Endodermal cell (in vitro differentiated cells): ENCODE results near the gene CMC2. TPM values are rescaled to one million over a fixed set of nuclear protein-coding genes. Genes with fewer than 3 reads are reported as not detected.
A peak's percentile ranks its signal among the peaks of the same experiment; 100 is the strongest.

Experiments
- DNase-seq: peaks from one replicate; pipeline ENCODE4 v3.0.0-alpha.2; 2017
- H3K27ac ChIP-seq: 2 replicates; pipeline ENCODE4 v1.5.1; 2013; ENCODE audit warnings: mild to moderate bottlenecking, low read depth, low read length, moderate library complexity
- H3K27me3 ChIP-seq: 2 replicates; pipeline ENCODE4 v1.6.1; 2013; ENCODE audit warnings: mild to moderate bottlenecking, low read length, moderate library complexity; ENCODE audit not compliant: insufficient read depth, control insufficient read depth, poor library complexity, severe bottlenecking
- H3K36me3 ChIP-seq: 2 replicates; pipeline ENCODE4 v1.7.0; 2013; ENCODE audit warnings: mild to moderate bottlenecking, low read length, moderate library complexity; ENCODE audit not compliant: control insufficient read depth, insufficient read depth
- H3K4me1 ChIP-seq: one replicate; pipeline ENCODE4 v1.7.0; 2013; ENCODE audit warnings: low read length; ENCODE audit not compliant: control insufficient read depth, insufficient read depth
- H3K4me3 ChIP-seq: 2 replicates; pipeline ENCODE4 v1.5.1; 2013; ENCODE audit warnings: mild to moderate bottlenecking, low read length, moderate library complexity
- H3K9ac ChIP-seq: 2 replicates; pipeline ENCODE4 v1.6.1; 2013; ENCODE audit warnings: mild to moderate bottlenecking, low read length, moderate library complexity; ENCODE audit not compliant: poor library complexity, severe bottlenecking; ENCODE audit errors: extremely low read depth
- H3K9me3 ChIP-seq: 2 replicates; pipeline ENCODE4 v1.6.1; 2013; ENCODE audit warnings: mild to moderate bottlenecking, low read length, moderate library complexity; ENCODE audit not compliant: control insufficient read depth
- H3K27ac Mint-ChIP-seq: 2 replicates; pipeline ENCODE4 v1.8.0; 2020; ENCODE audit warnings: mixed read lengths
- H3K27me3 Mint-ChIP-seq: 2 replicates; pipeline ENCODE4 v1.8.0; 2021; ENCODE audit warnings: mild to moderate bottlenecking, mixed read lengths; ENCODE audit not compliant: insufficient read depth
- H3K36me3 Mint-ChIP-seq: 2 replicates; pipeline ENCODE4 v1.8.0; 2020; ENCODE audit warnings: low read depth, mixed read lengths
- H3K4me1 Mint-ChIP-seq: 2 replicates; pipeline ENCODE4 v1.8.0; 2020; ENCODE audit warnings: mixed read lengths
- H3K4me3 Mint-ChIP-seq: 2 replicates; pipeline ENCODE4 v1.8.0; 2020; ENCODE audit warnings: mild to moderate bottlenecking, moderate library complexity, mixed read lengths
- H3K9me3 Mint-ChIP-seq: 2 replicates; pipeline ENCODE4 v1.8.0; 2020; ENCODE audit warnings: mild to moderate bottlenecking, mixed read lengths
- CTCF ChIP-seq: fragments of 200-600 bp; sonication (generic); conservative IDR thresholded peaks from 2 replicates; pipeline ENCODE4 v1.5.0; 2021; ENCODE audit warnings: antibody characterized with exemption, mild to moderate bottlenecking
- WGBS, 2 experiments: methylation state at CpG; one replicate each; pipeline versions ENCODE4 v1.1.5 to v1.1.7; 2013; ENCODE audit warnings: missing lambda C conversion rate in 2 of 2, mixed read lengths in 1 of 2; ENCODE audit not compliant: insufficient coverage in 1 of 2, insufficient read length in 1 of 2; 5-methylcytosine and 5-hydroxymethylcytosine counted together
- total RNA-seq, 2 donors: library from RNA; stranded (reverse); fragmentation: NEBNext Ultra II Directional in 1 of 2; extraction: Animal tissue kit (Norgen Biotek cat#: 25700) in 1 of 2; gene quantifications; 2 replicates in 1 of 2; 3 replicates in 1 of 2; pipeline ENCODE4 v1.2.1, GENCODE V29; 2021

The CMC2 gene
- total RNA-seq, 2 donors from 2014 or later: 73.8 to 103 TPM

- Histone ChIP-seq H3K27me3 (no peaks in the 10 kb centered on the region), H3K9me3 (no peaks in the 10 kb centered on the region), H3K9ac (no peak overlapping the region), H3K4me1 (peaks cover 5% of the 10 kb centered on the region), H3K27ac (no peak overlapping the region), H3K4me3 (no peak overlapping the region), H3K36me3 (peaks cover 12% of the 10 kb centered on the region)
- TF ChIP-seq CTCF: no peak
- no peak overlapping the region for H3K27ac Mint-ChIP-seq
- H3K4me3 Mint-ChIP-seq: no peak overlapping the region
- H3K4me1 Mint-ChIP-seq: peaks cover 20% of the 10 kb centered on the region
- H3K27me3 Mint-ChIP-seq: no peaks in the 10 kb centered on the region
- H3K9me3 Mint-ChIP-seq: peaks cover 6% of the 10 kb centered on the region
- DNase-seq: no peak
- H3K36me3 Mint-ChIP-seq: peaks cover 18% of the 10 kb centered on the region
- 95 to 96% methylated on average over 3 of the region's 3 CpGs for WGBS, 2 experiments
These were observed 5.8 kb downstream of the CMC2 start for GRCh38 chr16:81000873-81001272.

GRCh38 chr16:80997964-80998620 lies 8.6 kb downstream of the CMC2 start:
- no peaks in the 10 kb centered on the region for H3K9me3 ChIP-seq
- no peak for DNase-seq
- 94 to 97% methylated on average over 5 to 6 of the region's 7 CpGs for whole genome bisulfite sequencing, 2 experiments
- no peaks in the 10 kb centered on the region for H3K27me3 Mint-ChIP-seq
- TF ChIP-seq CTCF: no peak
- no peak overlapping the region for H3K27ac ChIP-seq
- H3K36me3 Mint-ChIP-seq: peaks cover 18% of the 10 kb centered on the region
- H3K36me3 ChIP-seq: peaks cover 12% of the 10 kb centered on the region
- no peaks in the 10 kb centered on the region for H3K27me3 ChIP-seq
- peaks cover 5% of the 10 kb centered on the region for H3K4me1 ChIP-seq
- H3K4me3 Mint-ChIP-seq: no peak overlapping the region
- peaks cover 18% of the 10 kb centered on the region for H3K4me1 Mint-ChIP-seq
- H3K9ac ChIP-seq: no peak overlapping the region
- peaks cover 6% of the 10 kb centered on the region for H3K9me3 Mint-ChIP-seq
- peak overlapping the region; percentile 46 for H3K4me3 ChIP-seq
- H3K27ac Mint-ChIP-seq: no peak overlapping the region

- Mint-ChIP-seq H3K9me3 (peaks cover 6% of the 10 kb centered on the region), H3K27ac (peak overlapping the region; percentile 66), H3K36me3 (peaks cover 19% of the 10 kb centered on the region), H3K27me3 (no peaks in the 10 kb centered on the region), H3K4me1 (peaks cover 19% of the 10 kb centered on the region), H3K4me3 (no peak overlapping the region)
- no peak for TF ChIP-seq CTCF
- no peak overlapping the region for H3K27ac ChIP-seq
- H3K4me3 ChIP-seq: peak overlapping the region; percentile 46
- no peak for DNase-seq
- H3K27me3 ChIP-seq: no peaks in the 10 kb centered on the region
- H3K9me3 ChIP-seq: no peaks in the 10 kb centered on the region
- peaks cover 12% of the 10 kb centered on the region for H3K36me3 ChIP-seq
- H3K4me1 ChIP-seq: peaks cover 5% of the 10 kb centered on the region
- WGBS, 2 experiments: 89 to 91% methylated on average over 4 to 7 of the region's 9 CpGs
- H3K9ac ChIP-seq: no peak overlapping the region
These were observed 9.4 kb downstream of the CMC2 start for GRCh38 chr16:80997139-80997798.
